HCT116 (cell line): ENCODE data around the gene PDE7B. TPM values are rescaled to one million over a fixed set of nuclear protein-coding genes. Genes with fewer than 3 reads are reported as not detected.
A peak's percentile ranks its signal among the peaks of the same experiment; 100 is the strongest.

ENCODE experiments used
- ATAC-seq: fragments of 200-7000 bp; cut with Tn5 transposase; 2 replicates; pipeline ENCODE4 v1.9.1; 2020; ENCODE audit warnings: mild to moderate bottlenecking, moderate library complexity
- BruUV-seq: library from RNA; stranded (reverse); fragments of 400-500 nt; replicated peaks from 2 replicates; lab custom pipeline; 2021; lab: Mats Ljungman, UMichigan
- CTCF ChIA-PET: fragments of 300-600 bp; sonication (Branson Sonifier 250); formaldehyde crosslinking; loops from one replicate; lab custom pipeline; 2021; ENCODE audit warnings: antibody characterized with exemption; lab: Charles Lee
- POLR2A ChIA-PET: fragments of 300-600, 350-600 bp; sonication (Branson Sonifier 250); formaldehyde crosslinking; loops from one replicate; lab custom pipeline; 2021; ENCODE audit warnings: antibody characterized with exemption; lab: Charles Lee
- RAD21 ChIA-PET, 2 experiments: fragments of 300-600 bp; sonication (Branson Sonifier 250); formaldehyde crosslinking; loops; one replicate each; lab custom pipeline; 2023; ENCODE audit warnings: low total read pairs in 2 of 2; ENCODE audit not compliant: uncharacterized antibody in 2 of 2, unreplicated experiment in 2 of 2, low non-redundant PET in 1 of 2; lab: Charles Lee
- DNase-seq: peaks from one replicate; pipeline ENCODE4 v3.0.0-alpha.2; 2010; ENCODE audit warnings: low read depth, low spot score
- H2AFZ ChIP-seq: fragments of 200-600 bp; shearing (Covaris generic), sonication (generic); 2 replicates; pipeline ENCODE4 v1.6.1; 2017; ENCODE audit warnings: low read depth, mixed run types, mixed read lengths, antibody characterized with exemption, low read length; ENCODE audit not compliant: poor library complexity, severe bottlenecking
- H3K27ac ChIP-seq: 2 replicates; pipeline ENCODE4 v1.5.1; 2012; ENCODE audit warnings: low read depth, low read length
- H3K27me3 ChIP-seq: fragments of 200-600 bp; sonication (generic); 2 replicates; pipeline ENCODE4 v1.6.1; 2016; ENCODE audit warnings: mixed run types, low read length, mixed read lengths; ENCODE audit not compliant: insufficient read depth
- H3K36me3 ChIP-seq, 2 experiments: fragments of 200-500 bp in 1 of 2; fragments of 200-600 bp in 1 of 2; sonication (Bioruptor generic) in 1 of 2; sonication (generic) in 1 of 2; 2 replicates each; pipeline versions ENCODE4 v1.5.1 to v1.6.1; 2014 to 2016; ENCODE audit warnings: low read length in 2 of 2, inconsistent platforms in 1 of 2, mixed read lengths in 1 of 2, mixed run types in 1 of 2; ENCODE audit not compliant: insufficient read depth in 2 of 2, control insufficient read depth in 1 of 2
- H3K4me1 ChIP-seq, 2 experiments: fragments of 200-600 bp in 1 of 2; sonication (generic) in 1 of 2; 2 replicates each; pipeline versions ENCODE4 v1.5.1 to v1.6.1; 2012 to 2017; ENCODE audit warnings: low read length in 2 of 2, inconsistent platforms in 1 of 2, mild to moderate bottlenecking in 1 of 2, mixed read lengths in 1 of 2, mixed run types in 1 of 2, moderate library complexity in 1 of 2; ENCODE audit not compliant: insufficient read depth in 2 of 2, control insufficient read depth in 1 of 2
- H3K4me2 ChIP-seq: fragments of 200-600 bp; sonication (generic); 2 replicates; pipeline ENCODE4 v1.6.1; 2017; ENCODE audit warnings: mixed run types, low read length, mixed read lengths
- H3K4me3 ChIP-seq, 2 experiments: fragments of 200-600 bp in 1 of 2; sonication (generic) in 1 of 2; replicated peaks in 1 of 2; 2 replicates each; pipeline ENCODE4 v1.5.1; 2011 to 2016; ENCODE audit warnings: low read length in 2 of 2, control low read depth in 1 of 2, low read depth in 1 of 2, mild to moderate bottlenecking in 1 of 2, mixed read lengths in 1 of 2, mixed run types in 1 of 2
- H3K79me2 ChIP-seq: fragments of 200-600 bp; sonication (generic); 2 replicates; pipeline ENCODE4 v1.6.1; 2017; ENCODE audit warnings: mild to moderate bottlenecking, mixed run types, low read length, moderate library complexity, mixed read lengths; ENCODE audit not compliant: insufficient read depth
- H3K9ac ChIP-seq: fragments of 200-600 bp; sonication (generic); 2 replicates; pipeline ENCODE4 v1.6.1; 2016; ENCODE audit warnings: low read length, mixed read lengths
- H3K9me2 ChIP-seq: fragments of 200-600 bp; sonication (generic), shearing (Covaris generic); 2 replicates; pipeline ENCODE4 v1.6.1; 2017; ENCODE audit warnings: mixed run types, mild to moderate bottlenecking, moderate library complexity; ENCODE audit not compliant: insufficient read depth
- H3K9me3 ChIP-seq, 2 experiments: fragments of 200-500 bp in 1 of 2; fragments of 200-600 bp in 1 of 2; sonication (Bioruptor generic) in 1 of 2; sonication (generic) in 1 of 2; 2 replicates each; pipeline ENCODE4 v1.6.1; 2014 to 2017; ENCODE audit warnings: low read length in 2 of 2, mixed read lengths in 2 of 2, inconsistent platforms in 1 of 2, low read depth in 1 of 2, mild to moderate bottlenecking in 1 of 2, mixed run types in 1 of 2, moderate library complexity in 1 of 2; ENCODE audit not compliant: control insufficient read depth in 1 of 2, insufficient read depth in 1 of 2
- H4K20me1 ChIP-seq: fragments of 200-600 bp; sonication (generic), shearing (Covaris generic); 2 replicates; pipeline ENCODE4 v1.6.1; 2017; ENCODE audit warnings: mixed run types, mild to moderate bottlenecking, moderate library complexity; ENCODE audit not compliant: insufficient read depth
- CBX3 ChIP-seq: IDR thresholded peaks from 2 replicates; pipeline ENCODE4 v1.6.1; 2012; ENCODE audit warnings: low read depth
- CEBPB ChIP-seq: IDR thresholded peaks from 2 replicates; pipeline ENCODE4 v1.6.1; 2012; ENCODE audit warnings: low read depth
- EGR1 ChIP-seq: IDR thresholded peaks from 2 replicates; pipeline ENCODE4 v1.6.1; 2012; ENCODE audit warnings: low read depth
- ELF1 ChIP-seq: IDR thresholded peaks from 2 replicates; pipeline ENCODE4 v1.6.1; 2012; ENCODE audit warnings: low read depth, borderline replicate concordance
- EZH2phosphoT487 ChIP-seq: fragments of 200-600 bp; IDR thresholded peaks from 2 replicates; pipeline ENCODE4 v1.6.1; 2018; ENCODE audit warnings: antibody characterized with exemption, borderline replicate concordance
- POLR2AphosphoS5 ChIP-seq: IDR thresholded peaks from 2 replicates; pipeline ENCODE4 v1.6.1; 2011; ENCODE audit warnings: mild to moderate bottlenecking, low read depth, low read length, moderate library complexity
- RAD21 ChIP-seq: IDR thresholded peaks from 2 replicates; pipeline ENCODE4 v1.6.1; 2012; ENCODE audit warnings: low read depth, mild to moderate bottlenecking
- SRF ChIP-seq: IDR thresholded peaks from 2 replicates; pipeline ENCODE4 v1.6.1; 2012; ENCODE audit warnings: low read depth
- YY1 ChIP-seq: IDR thresholded peaks from 2 replicates; pipeline ENCODE4 v1.6.1; 2011; ENCODE audit warnings: low read length, low read depth, moderate library complexity, mild to moderate bottlenecking; ENCODE audit not compliant: insufficient replicate concordance; ENCODE audit errors: extremely low read depth
- ZFX ChIP-seq: fragments of 450-650 bp; IDR thresholded peaks from 2 replicates; pipeline ENCODE4 v1.6.1; 2017
- ZNF274 ChIP-seq: fragments of 200-500 bp; sonication (Bioruptor generic); IDR thresholded peaks from 2 replicates; pipeline ENCODE4 v1.6.1; 2014; ENCODE audit warnings: mild to moderate bottlenecking, low read depth, low read length, inconsistent platforms
- intact Hi-C: fragments of 100-400 bp; cut with micrococcal nuclease; formaldehyde crosslinking; loops from 2 replicates; pipeline ENCODE4 v1.10.0; 2022
- total RNA-seq: library from RNA; stranded (reverse); gene quantifications from one replicate; pipeline ENCODE4 v1.2.1, GENCODE V29; 2021; ENCODE audit not compliant: unreplicated experiment

PDE7B gene
- total RNA-seq, 1 experiment from 2014 or later: 0.61 TPM

DNA sequence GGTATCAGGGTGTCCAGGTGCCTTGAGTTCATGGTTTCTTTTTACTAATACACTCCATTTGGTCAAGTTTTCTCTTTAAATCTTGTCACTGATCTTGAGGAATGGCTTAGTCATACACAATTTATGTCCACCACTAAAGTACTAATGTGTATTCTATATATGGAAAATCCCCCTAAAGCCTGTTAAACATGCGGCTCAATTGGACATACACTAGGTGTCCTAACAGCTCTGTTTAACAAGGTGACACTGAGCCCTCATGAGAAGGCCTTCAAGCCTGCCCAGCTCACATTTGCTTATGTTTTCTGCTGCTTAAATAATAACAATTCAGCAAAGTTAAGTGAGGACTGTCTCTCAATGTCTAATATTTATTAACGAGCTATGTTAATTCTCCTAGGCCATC is 31.5 kb downstream of the PDE7B start:
- H3K4me1 ChIP-seq: no peaks in the 10 kb centered on the region
- no peaks in the 10 kb centered on the region for H4K20me1 ChIP-seq
- no peak for TF ChIP-seq YY1
- peak; percentile 11; the same call in 1 of the 2 replicates for TF ChIP-seq RAD21
- no peak for TF ChIP-seq EGR1
- TF ChIP-seq ZNF274: no peak
- H3K9me3 ChIP-seq: no peaks in the 10 kb centered on the region
- no peaks in the 10 kb centered on the region for H3K79me2 ChIP-seq
- no peak for DNase-seq
- H3K4me3 ChIP-seq: no peak overlapping the region
- H3K27me3 ChIP-seq: no peaks in the 10 kb centered on the region
- no TSS peak for BruUV-seq
- intact Hi-C loops: no loop called here
- H3K9ac ChIP-seq: no peak overlapping the region
- H3K36me3 ChIP-seq: no peaks in the 10 kb centered on the region
- ChIA-PET CTCF (interaction anchor here (1.7 kb wide), 1 partner anchor 26 kb away, joined by 8 read pairs; no protein-coding TSS in a partner anchor), RAD21 (no interaction called here), POLR2A (interaction anchor here (2.0 kb wide), 1 partner anchor 12 kb away, joined by 5 read pairs; no protein-coding TSS in a partner anchor)
- no peak overlapping the region for H3K27ac ChIP-seq
- H2AFZ ChIP-seq: no peak overlapping the region
- ATAC-seq: no peak
- no peak overlapping the region for H3K4me2 ChIP-seq
- H3K9me2 ChIP-seq: no peaks in the 10 kb centered on the region

GRCh38 chr6:135883536-135883935 is 32.0 kb downstream of the PDE7B start:
- DNase-seq: no peak
- no TSS peak for BruUV-seq
- intact Hi-C loops: no loop called here
- Histone ChIP-seq H3K9me2 (no peaks in the 10 kb centered on the region), H3K4me3 (no peak overlapping the region), H3K4me1 (no peaks in the 10 kb centered on the region), H3K79me2 (no peaks in the 10 kb centered on the region), H3K36me3 (no peaks in the 10 kb centered on the region), H3K4me2 (no peak overlapping the region), H3K27ac (no peak overlapping the region), H3K27me3 (no peaks in the 10 kb centered on the region), H3K9me3 (no peaks in the 10 kb centered on the region), H4K20me1 (no peaks in the 10 kb centered on the region), H2AFZ (no peak overlapping the region), H3K9ac (no peak overlapping the region)
- POLR2A ChIA-PET: interaction anchor here (2.0 kb wide), 1 partner anchor 12 kb away, joined by 5 read pairs; no protein-coding TSS in a partner anchor
- RAD21 ChIA-PET: no interaction called here
- ATAC-seq: no peak
- CTCF ChIA-PET: interaction anchor here (1.7 kb wide), 1 partner anchor 26 kb away, joined by 8 read pairs; no protein-coding TSS in a partner anchor
- TF ChIP-seq CEBPB: no peak
- TF ChIP-seq ZFX: no peak
- no peak for TF ChIP-seq SRF
- TF ChIP-seq POLR2AphosphoS5: no peak
- no peak for TF ChIP-seq YY1
- TF ChIP-seq EZH2phosphoT487: no peak
- no peak for TF ChIP-seq CBX3
- no peak for TF ChIP-seq ELF1
